ENCODE results near the gene PLVAP.

- TF ChIP-seq CTCF (IDR thresholded peaks at IDR 0.05) (no peak), POLR2A (IDR thresholded peaks at IDR 0.05) (no peak)
Measured at GRCh38 chr19:17340871-17341357, 36.2 kb downstream of the PLVAP start.

All from lower leg skin (tissue), 3 donors.